ENCODE data around the gene CHMP4A. TPM values are rescaled to one million over a fixed set of nuclear protein-coding genes. Genes with fewer than 3 reads are reported as not detected.
A peak's percentile ranks its signal among the peaks of the same experiment; 100 is the strongest.

The CHMP4A gene
- polyA plus RNA-seq, 1 experiment, result 36.3 TPM

DNA sequence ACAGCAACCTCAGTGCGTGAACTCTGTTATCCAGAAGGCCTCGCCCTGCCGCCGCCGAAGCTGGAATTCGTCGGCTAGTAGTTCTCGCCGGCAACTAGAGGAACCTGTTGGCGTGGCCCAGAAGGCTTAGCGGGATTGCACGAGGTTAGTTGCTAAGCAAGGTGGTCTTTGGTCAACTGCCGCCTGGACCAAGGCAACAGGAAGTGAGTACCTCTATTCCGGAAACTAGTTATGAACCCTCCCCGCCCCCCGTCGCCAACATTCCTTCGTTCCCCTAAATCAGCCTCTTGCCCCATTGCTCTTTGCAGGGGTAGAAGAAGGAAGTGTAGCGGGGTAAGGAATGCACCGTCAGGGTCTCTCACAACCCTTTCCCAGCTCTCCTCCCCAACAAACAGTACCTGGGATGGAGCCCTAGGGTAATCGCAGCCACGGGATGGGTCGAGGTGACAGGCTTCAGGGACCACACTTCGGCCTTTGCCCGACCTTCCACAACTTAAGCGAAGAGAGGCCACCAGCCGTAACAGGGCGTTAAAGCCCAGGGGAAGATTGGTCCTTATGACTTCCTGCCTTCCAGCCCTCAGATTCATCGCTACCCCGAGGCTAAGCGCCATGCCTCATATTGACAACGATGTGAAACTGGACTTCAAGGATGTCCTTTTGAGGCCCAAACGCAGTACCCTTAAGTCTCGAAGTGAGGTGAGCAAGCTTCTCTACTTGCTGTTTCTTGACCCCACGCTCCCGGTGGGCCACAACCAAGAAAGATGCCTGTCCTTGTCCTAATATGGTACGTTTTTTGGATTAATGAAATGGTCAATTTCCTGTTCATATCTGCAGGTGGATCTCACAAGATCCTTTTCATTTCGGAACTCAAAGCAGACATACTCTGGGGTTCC, 19.6 kb upstream of the CHMP4A start, which contains the start of gene GMPR2:
Gene GMPR2 (plus strand): TSS at position 285 of the 893 bp plus-strand sequence. CDS start 325 bp downstream, at position 610.
- ChIA-PET CTCF (interaction anchor here (0.8 to 1.6 kb wide), 4 partner anchors 9 to 64 kb away, joined by 3 to 15 read pairs (median 4); partner anchors contain the start of genes RABGGTA and TINF2), POLR2A (no interaction called here)
- no peak for DNase-seq (ENCODE audit: low read depth)
- H3K4me3 ChIP-seq (ENCODE audit: low read depth, low read length), result peak within 1 kb of the TSS; percentile 62
- H3K27me3 ChIP-seq (ENCODE audit: control insufficient read depth, insufficient read depth, low read length), result no peaks in the 10 kb centered on the region
- TF ChIP-seq, protein P1, sequence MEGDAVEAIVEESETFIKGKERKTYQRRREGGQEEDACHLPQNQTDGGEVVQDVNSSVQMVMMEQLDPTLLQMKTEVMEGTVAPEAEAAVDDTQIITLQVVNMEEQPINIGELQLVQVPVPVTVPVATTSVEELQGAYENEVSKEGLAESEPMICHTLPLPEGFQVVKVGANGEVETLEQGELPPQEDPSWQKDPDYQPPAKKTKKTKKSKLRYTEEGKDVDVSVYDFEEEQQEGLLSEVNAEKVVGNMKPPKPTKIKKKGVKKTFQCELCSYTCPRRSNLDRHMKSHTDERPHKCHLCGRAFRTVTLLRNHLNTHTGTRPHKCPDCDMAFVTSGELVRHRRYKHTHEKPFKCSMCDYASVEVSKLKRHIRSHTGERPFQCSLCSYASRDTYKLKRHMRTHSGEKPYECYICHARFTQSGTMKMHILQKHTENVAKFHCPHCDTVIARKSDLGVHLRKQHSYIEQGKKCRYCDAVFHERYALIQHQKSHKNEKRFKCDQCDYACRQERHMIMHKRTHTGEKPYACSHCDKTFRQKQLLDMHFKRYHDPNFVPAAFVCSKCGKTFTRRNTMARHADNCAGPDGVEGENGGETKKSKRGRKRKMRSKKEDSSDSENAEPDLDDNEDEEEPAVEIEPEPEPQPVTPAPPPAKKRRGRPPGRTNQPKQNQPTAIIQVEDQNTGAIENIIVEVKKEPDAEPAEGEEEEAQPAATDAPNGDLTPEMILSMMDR (IDR thresholded peaks at IDR 0.05; ENCODE audit: insufficient read depth, low read depth, low read length), result no peak
- H3K36me3 ChIP-seq (ENCODE audit: control insufficient read depth, insufficient read depth, low read length), result peaks cover 4% of the 10 kb centered on the region

DNA sequence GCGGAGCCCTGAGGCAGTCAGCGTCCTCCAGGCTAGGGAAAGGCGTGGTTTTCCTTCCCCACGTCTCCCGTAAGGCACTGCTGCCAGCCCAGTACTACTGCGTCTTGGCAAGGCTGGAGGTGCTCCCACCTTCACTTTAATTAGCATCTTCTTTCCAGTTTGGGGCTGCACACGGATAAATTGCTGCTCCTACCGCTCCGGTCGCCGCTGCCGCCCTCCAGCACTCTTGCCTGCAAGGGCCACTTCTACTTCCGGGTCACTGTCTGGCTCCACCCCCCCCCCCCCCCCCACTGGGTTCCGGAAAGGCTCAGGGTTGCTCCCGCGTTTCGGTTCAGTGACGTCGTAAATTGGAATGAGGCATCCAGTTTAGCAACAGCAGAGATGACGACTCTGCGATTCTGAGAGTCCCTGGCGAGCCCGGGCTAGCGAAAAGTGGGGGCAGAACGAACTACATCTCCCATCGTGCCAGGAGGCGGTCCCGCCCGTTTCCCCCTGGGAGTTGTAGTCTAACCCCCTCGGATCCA, 18.9 kb upstream of the CHMP4A start, which contains the start of gene NEDD8:
Gene NEDD8 (minus strand): TSS at position 247 of the 524 bp plus-strand sequence. CDS start 100 bp downstream, at position 147.
- POLR2A ChIA-PET, result no interaction called here

DNA sequence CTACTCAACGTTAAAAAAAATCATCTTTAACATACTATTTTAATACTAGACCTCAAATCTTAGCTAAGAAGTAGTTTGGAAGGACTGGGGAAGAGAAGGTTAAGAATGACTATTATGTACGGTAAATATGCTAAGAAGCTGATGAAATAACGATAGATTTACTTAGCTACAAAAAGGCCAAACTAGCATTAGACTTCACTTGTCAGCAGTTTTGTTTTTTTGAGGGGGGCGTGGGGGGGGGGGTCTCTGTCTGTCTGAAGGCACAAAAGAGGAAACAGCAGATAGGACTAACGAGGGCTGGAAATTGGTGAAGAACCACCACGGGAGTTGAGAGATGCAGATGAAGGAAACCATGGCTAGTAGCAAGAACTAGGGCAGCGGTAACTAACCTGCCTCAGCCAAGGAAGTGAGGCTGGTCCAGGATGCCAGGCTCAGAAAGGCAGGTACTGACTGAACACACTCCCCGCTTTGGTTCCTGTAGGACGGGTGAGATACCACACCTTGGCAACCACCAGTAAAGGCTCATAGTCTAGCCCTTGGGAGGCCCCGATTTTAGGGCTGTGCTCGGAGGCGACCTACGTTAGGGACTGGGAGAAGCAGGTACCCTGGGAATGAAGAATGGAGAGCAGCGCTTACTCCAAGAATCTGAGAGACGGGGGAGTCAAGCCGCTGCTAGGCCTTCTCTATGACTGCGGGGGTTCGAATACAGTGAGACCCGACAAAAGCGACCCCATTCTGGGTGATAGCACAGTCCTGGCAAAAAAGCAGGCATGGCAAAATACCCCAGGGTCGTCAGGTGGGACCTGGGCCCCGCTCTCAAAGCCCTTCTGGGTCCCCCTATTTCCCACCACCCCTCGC, 18.2 kb upstream of the CHMP4A start:
- DNase-seq (ENCODE audit: low read depth), result no peak
- ChIA-PET CTCF (no interaction called here), POLR2A (no interaction called here)
- H3K36me3 ChIP-seq (ENCODE audit: control insufficient read depth, insufficient read depth, low read length), result peaks cover under 1% of the 10 kb centered on the region; the same call in 1 of the 2 replicates
- H3K27me3 ChIP-seq (ENCODE audit: control insufficient read depth, insufficient read depth, low read length), result no peaks in the 10 kb centered on the region
- peak overlapping the region; percentile 62 for H3K4me3 ChIP-seq (ENCODE audit: low read depth, low read length)
- TF ChIP-seq, protein P1 (IDR thresholded peaks at IDR 0.05; ENCODE audit: insufficient read depth, low read depth, low read length), result no peak

More for the DNA sequence above, 18.9 kb upstream of the CHMP4A start, which contains the start of gene NEDD8:
- no peaks in the 10 kb centered on the region for H3K27me3 ChIP-seq (ENCODE audit: control insufficient read depth, insufficient read depth, low read length)
- TF ChIP-seq, protein P1 (IDR thresholded peaks at IDR 0.05; ENCODE audit: insufficient read depth, low read depth, low read length), result no peak
- peak; percentile 79 for DNase-seq (ENCODE audit: low read depth)
- CTCF ChIA-PET, result interaction anchor here (0.8 to 1.3 kb wide), 2 partner anchors 39 to 65 kb away, joined by 3 read pairs; partner anchors contain the start of gene RABGGTA
- peaks cover 3% of the 10 kb centered on the region for H3K36me3 ChIP-seq (ENCODE audit: control insufficient read depth, insufficient read depth, low read length)
- peak within 1 kb of the TSS; percentile 62 for H3K4me3 ChIP-seq (ENCODE audit: low read depth, low read length)

DNA sequence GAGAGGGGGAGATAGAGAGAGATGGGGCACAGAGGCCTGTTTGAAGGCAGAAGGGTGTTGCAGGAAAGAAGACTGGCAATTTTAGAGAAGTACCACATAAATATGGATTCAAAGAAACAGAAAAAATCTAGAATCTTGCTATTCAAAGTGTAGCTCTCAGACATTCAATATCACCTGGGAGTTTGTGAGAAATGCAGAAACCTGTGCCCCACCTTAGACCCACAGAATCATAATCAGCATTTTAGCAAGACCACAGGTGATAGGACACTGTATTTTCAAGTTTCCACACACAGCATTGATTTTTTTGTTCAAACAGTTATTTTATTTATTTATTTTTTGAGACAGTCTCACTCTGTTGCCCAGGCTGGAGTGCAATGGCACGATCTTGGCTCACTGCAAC, 15.6 kb upstream of the CHMP4A start:
- H3K36me3 ChIP-seq (ENCODE audit: control insufficient read depth, insufficient read depth, low read length), result no peaks in the 10 kb centered on the region; the same call in 1 of the 2 replicates
- CTCF ChIA-PET, result interaction anchor here (1.0 to 1.3 kb wide), 3 partner anchors 9 to 13 kb away, joined by 4 to 8 read pairs (median 5); partner anchors contain the start of genes MDP1 and TINF2
- no peaks in the 10 kb centered on the region for H3K27me3 ChIP-seq (ENCODE audit: control insufficient read depth, insufficient read depth, low read length)
- no peak overlapping the region for H3K4me3 ChIP-seq (ENCODE audit: low read depth, low read length)
- no peak for DNase-seq (ENCODE audit: low read depth)
- TF ChIP-seq, protein P1 (IDR thresholded peaks at IDR 0.05; ENCODE audit: insufficient read depth, low read depth, low read length), result no peak
- POLR2A ChIA-PET, result no interaction called here

All from BJ (cell line).